T-helper 1 cell (primary cell): ENCODE data around the gene CORO1A.
"Not testable (repeated sequence)": the region's sequence is repeated elsewhere in the genome, so short reads cannot be mapped to it uniquely, and the experiment has no call there.

ENCODE experiments used
- DNase-seq, 5 donors: peaks; one replicate each; pipeline ENCODE4 v3.0.0-alpha.2; 2012 to 2020
- total RNA-seq, 4 donors: gene quantifications; one replicate each; lab custom pipeline; 2026; lab: John Stamatoyannopoulos, UW

CORO1A gene
- total RNA-seq: 327 to 454 (median 379) reads per million in 4 donors

- DNase-seq: peak; percentile 68 to 89 (median 77)
Measured at GRCh38 chr16:30183233-30184095, at the start of gene CORO1A. CORO1A (plus strand) TSS chr16:30183602; CDS start chr16:30185210, 1,608 bp downstream.

GRCh38 chr16:30136971-30137605 is 46.3 kb upstream of the CORO1A start:
- no peak for DNase-seq

GRCh38 chr16:30137897-30138296 is 45.5 kb upstream of the CORO1A start:
- no peak for DNase-seq

GRCh38 chr16:30139583-30140481 is 43.6 kb upstream of the CORO1A start:
- DNase-seq: no peak

- peak in 1 of 5 donors; percentile 8 for DNase-seq
Measured at GRCh38 chr16:30141750-30142149, 41.7 kb upstream of the CORO1A start.

GRCh38 chr16:30142672-30143346 is 40.6 kb upstream of the CORO1A start:
- DNase-seq: peak in 1 of 5 donors; percentile 59

GRCh38 chr16:30143347-30143702 is 40.1 kb upstream of the CORO1A start:
- no peak for DNase-seq

- no peak for DNase-seq
Measured at GRCh38 chr16:30144017-30144416, 39.4 kb upstream of the CORO1A start.

GRCh38 chr16:30144917-30145316 is 38.5 kb upstream of the CORO1A start:
- no peak for DNase-seq

- DNase-seq: no peak
Measured at GRCh38 chr16:30145657-30146056, 37.7 kb upstream of the CORO1A start.

- DNase-seq: no peak
Measured at GRCh38 chr16:30147843-30148510, 35.4 kb upstream of the CORO1A start.

GRCh38 chr16:30149250-30149930 is 34.0 kb upstream of the CORO1A start:
- DNase-seq: no peak

GRCh38 chr16:30151091-30151490 is 32.3 kb upstream of the CORO1A start:
- DNase-seq: no peak

- no peak for DNase-seq
Measured at GRCh38 chr16:30152517-30152916, 30.9 kb upstream of the CORO1A start.

GRCh38 chr16:30155188-30155587 is 28.2 kb upstream of the CORO1A start:
- DNase-seq: no peak

- no peak for DNase-seq
Measured at GRCh38 chr16:30157214-30157613, 26.2 kb upstream of the CORO1A start.

GRCh38 chr16:30163538-30163937 is 19.9 kb upstream of the CORO1A start:
- no peak for DNase-seq

- peak in 1 of 5 donors; percentile 16 for DNase-seq
Measured at GRCh38 chr16:30166202-30166902, 17.1 kb upstream of the CORO1A start.

GRCh38 chr16:30168746-30169145 is 14.7 kb upstream of the CORO1A start:
- DNase-seq: not testable (repeated sequence)

GRCh38 chr16:30169416-30169815 is 14.0 kb upstream of the CORO1A start:
- DNase-seq: not testable (repeated sequence)
